IPS-NIHi7 (cell line): ENCODE measurements around the gene SNTA1.
A peak's percentile ranks its signal among the peaks of the same experiment; 100 is the strongest.
"Not testable (repeated sequence)": the region's sequence is repeated elsewhere in the genome, so short reads cannot be mapped to it uniquely, and the experiment has no call there.

ENCODE experiments used
- DNase-seq: peaks from one replicate; pipeline ENCODE4 v3.0.0; 2012; ENCODE audit warnings: mixed read lengths; ENCODE audit errors: extremely low spot score

SNTA1 gene

DNA sequence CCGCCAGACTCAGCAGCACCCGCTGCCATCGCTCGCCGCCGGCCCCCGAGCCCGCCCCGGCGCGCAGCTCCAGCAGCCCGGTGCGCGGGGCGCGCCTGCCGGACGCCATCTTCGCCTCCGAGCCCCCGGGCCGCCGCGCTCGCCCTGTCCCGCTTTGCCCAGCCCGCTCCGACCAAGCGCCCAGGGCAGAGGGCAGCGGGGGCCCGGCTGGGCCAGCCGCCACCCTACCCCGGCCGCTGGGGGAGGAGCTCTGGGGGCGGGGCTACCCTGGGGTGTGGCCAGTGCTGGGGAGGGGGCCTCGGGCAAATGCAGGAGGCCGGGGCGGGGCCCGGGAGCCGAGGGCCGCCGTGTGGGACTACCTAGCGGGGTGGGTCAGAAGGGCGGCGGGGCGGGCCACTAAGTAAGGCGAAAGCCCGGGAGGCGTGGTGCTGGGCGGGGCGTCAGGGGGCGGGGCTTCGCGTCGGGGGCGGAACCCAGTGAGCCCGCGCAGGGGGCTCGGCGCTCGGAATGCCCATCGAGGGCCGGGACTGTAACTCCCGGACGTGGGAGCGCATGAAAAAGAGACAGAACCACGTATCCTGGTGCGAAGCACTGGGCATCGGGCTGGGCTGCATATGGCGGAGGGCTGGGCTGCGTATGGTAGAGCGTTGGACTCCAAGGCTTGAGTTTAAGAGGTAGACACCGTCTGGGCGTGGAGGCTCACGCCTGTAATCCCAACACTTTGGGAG, at the start of gene SNTA1:
SNTA1 (minus strand) TSS at position 252 of the 728 bp plus-strand sequence; CDS start at position 109, 143 bp downstream.
- DNase-seq, result peak; percentile 99

DNA sequence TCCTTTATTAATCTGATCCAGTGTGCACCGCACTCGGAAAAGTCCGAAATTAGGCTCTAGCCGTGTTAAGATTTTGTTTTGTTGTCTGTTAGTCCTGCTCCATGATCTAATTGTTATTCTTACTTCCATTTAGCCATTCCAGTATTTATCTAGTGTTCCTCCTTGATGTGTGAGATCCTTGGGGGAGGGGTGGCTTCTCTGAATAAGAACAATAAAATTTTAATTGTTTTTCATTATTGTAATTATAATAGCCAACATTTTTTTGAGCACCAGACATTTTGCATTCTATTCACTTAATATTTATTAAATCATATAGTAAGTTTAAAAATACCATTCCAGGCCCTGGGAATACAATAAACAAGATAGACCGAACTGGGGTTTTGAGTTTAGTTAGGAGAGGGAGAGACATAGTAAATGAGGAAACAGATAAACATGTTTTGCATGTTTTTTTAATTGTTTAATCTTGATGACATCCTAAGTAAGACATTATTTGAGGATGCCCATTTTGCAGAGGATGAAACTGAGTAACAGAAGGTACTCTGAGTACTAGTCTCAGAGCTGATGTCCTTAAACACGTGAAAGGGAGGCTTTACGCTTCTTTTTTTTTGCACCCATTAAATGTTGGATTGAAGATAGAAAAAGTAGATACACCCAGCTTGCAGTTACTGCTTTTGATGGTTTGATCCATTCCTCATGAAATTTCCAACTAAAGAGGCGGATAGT, 47.5 kb upstream of the SNTA1 start:
- DNase-seq, result no peak

DNA sequence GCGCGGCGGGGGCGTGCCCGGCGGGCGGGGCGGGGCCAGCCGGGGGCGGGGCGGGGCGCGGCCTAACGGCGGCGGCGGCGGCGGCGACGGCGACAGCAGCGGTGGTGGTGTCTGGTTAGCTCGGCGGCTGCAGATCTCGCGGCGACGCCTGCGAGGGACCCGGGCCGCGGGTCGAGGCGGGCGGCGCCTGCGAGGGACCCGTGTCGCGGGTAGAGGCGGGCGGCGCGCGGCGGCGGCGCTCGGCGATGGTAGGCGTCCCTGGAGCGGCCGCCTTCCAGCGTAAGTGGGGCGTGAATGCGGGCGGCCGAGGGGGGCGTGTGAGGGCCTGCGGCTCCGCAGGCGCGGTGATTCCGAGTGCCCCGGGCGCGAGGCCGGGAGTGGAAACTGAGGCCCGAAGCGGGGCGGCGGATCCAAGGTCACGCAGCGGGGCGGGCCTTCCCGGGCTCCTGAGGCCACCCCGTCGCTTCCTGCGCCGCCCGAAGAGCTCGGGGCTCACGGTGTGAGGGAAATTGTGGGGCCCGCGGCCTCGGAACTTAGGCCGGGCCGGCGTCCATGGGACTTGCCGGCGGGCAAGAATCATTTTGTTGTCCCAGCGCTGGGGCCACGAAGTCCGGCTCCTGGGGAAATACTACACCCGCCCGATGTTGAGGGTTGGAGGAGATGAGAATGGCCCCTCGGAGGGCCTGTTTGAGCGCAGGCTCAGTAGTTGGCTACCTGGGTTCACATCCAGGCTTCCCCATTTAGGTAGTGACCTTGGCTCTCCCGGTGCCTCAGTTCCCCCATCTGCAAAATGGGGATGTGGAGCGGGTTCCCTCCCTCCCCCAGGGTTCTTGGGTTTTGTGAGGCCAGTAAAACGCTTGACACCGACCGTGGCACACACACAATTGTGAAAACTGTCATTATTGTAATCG, 46.7 kb upstream of the SNTA1 start, which contains the start of gene CBFA2T2:
CBFA2T2 (plus strand) TSS at position 74 of the 911 bp plus-strand sequence; CDS start at position 246, 172 bp downstream.
- no peak for DNase-seq

DNA sequence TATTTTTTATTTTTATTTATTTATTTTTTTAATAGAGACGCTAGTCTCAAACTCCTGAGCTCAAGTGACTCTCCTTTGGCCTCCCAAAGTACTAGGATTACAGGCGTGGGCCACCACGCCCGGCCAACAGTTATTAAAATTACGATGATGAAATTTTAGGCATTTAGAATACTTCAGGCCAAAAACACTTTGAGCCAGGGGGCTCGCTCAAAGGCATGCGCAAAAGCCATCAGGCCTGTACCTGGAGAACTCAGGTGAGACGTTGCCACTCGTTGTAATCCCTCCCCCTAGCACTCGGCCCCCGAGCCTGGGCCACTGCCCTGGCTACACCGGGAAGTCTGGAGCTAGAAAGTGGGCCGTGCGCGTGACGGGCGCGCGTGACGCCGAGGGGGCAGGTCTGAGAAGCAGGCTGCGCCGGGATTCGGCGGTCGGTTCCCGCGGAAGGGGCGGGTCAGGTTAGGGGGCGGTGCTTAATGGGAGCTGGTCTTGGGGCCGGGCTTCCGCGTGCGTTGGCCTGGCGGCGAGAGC, 46.0 kb upstream of the SNTA1 start:
- DNase-seq, result peak; percentile 99

DNA sequence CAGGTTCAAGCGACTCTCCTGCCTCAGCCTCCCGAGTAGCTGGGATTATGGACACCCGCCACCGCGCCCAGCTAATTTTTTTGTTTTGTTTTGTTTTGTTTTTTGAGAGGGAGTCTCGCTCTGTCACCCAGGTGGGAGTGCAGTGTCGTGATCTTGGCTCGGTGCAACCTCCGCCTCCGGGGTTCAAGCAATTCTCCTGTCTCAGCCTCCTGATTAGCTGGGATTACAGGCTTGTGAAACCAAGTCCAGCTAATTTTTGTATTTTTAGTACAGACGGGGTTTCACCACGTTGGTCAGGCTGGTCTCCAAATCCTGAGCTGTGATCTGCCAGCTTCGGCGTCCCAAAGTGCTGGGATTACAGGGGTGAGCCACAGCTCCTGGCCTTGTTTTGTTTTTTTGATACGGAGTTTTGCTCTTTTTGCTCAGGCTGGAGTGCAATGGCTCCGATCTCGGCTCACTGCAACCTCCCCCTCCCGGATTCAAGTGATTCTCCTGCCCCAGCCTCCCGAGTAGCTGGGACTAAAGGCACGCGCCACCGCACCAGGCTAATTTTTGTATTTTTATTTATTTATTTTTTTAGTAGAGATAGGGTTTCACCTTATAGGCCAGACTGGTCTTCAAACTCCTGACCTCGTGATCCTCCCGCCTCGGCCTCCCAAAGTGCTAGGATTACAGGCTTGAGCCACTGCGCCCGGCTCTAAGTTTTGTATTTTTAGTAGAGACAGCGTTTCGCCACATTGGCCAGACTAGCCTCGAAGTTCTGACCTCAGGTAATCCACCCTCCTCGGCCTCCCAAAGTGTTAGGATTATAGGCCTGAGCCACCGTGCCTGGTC, 45.3 kb upstream of the SNTA1 start:
- DNase-seq, result not testable (repeated sequence)

DNA sequence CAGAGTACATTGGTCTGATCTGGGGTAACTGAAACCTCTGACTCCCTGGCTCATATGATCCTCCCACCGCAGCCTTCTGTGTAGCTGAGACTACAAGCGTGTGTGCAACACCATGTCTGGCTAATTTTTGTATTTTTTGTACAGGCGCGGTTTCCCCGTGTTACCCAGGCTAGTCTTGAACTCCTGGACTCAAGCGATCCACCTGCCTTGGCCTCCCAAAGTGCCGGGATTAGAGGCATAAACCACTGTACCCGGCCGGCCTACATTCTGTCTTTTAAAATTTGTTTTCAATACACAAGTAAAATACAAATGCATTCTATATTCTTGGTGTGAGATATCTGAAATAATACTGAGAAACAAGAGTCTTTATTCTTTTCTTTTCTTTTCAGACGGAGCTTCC, 44.6 kb upstream of the SNTA1 start:
- DNase-seq, result no peak

DNA sequence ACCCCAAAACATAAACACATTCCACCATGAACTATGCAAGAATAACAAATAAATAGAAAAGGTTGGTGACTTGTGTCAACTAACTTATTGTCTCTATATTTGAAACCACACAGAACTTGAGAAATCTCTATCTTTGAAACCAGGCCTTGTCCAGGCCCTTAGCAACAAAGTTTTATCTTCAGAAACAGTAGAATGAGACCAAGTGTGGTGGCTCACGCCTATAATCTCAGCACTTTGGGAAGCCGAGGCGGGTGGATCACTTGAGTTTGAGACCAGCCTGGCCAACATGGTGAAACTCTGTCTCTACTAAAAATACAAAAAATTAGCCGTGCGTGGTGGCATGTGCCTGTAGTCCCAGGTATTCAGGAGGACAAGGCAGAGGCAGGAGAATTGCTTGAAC, 39.6 kb upstream of the SNTA1 start:
- not testable (repeated sequence) for DNase-seq

DNA sequence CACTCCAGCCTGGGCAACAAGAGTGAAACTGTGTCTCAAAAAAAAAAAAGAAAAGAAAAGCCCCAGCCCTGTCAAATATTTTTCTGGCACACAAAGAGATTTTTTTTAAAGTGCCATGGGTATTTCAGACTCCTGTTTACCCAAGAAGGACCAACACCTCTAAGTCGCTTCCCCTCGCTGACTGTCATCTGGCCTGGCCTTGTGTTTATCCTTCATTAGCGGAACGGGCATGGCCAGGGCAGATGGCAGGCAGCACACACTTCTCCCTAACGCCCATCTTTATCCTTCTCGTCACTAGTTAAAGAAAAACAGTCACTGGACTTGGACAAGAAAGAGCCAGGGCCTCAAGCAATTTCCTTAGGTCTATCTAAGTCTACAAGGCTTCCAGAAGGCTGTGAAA, 39.0 kb upstream of the SNTA1 start:
- no peak for DNase-seq

DNA sequence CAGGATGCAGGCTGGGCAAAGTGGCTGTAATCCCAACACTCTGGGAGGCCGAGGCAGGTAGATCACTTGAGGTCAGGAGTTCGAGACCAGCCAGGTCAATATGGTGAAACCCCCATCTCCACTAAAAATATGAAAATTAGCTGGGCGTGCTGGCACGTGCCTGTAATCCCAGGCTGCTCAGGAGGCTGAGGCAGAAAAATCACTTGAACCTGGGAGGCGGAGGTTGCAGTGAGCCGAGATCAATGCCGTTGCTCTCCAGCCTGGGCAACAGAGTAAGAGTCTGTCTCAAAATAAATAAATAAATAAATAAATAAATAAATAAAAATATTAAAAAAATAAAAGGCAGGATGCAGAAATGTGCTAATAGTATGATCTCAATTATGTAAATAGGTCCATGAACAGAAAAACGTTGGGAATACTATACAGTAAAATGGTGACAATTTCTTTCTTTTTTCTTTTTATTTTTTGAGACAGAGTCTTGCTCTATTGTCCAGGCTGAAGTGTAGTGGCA, 37.9 kb upstream of the SNTA1 start:
- no peak for DNase-seq

DNA sequence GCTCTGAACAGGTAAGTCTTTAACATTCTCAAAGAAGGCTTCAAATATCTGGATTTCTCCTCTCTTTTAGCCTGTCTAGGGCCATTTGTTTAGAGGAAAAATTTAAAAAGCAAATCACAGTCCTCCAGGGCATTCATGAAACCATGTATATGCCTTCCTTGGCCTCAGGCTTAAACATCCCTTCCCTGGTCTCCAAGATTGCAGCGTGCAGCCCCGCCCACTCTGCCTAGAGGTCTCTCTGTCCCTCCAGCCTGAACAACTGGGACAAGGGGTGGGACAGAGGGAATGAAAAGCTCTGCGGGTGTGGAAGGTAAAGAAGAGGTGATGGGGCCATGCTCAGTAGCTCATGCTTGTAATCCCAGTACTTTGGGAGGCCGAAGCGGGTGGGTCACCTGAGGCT, 36.5 kb upstream of the SNTA1 start:
- DNase-seq, result peak; percentile 10

DNA sequence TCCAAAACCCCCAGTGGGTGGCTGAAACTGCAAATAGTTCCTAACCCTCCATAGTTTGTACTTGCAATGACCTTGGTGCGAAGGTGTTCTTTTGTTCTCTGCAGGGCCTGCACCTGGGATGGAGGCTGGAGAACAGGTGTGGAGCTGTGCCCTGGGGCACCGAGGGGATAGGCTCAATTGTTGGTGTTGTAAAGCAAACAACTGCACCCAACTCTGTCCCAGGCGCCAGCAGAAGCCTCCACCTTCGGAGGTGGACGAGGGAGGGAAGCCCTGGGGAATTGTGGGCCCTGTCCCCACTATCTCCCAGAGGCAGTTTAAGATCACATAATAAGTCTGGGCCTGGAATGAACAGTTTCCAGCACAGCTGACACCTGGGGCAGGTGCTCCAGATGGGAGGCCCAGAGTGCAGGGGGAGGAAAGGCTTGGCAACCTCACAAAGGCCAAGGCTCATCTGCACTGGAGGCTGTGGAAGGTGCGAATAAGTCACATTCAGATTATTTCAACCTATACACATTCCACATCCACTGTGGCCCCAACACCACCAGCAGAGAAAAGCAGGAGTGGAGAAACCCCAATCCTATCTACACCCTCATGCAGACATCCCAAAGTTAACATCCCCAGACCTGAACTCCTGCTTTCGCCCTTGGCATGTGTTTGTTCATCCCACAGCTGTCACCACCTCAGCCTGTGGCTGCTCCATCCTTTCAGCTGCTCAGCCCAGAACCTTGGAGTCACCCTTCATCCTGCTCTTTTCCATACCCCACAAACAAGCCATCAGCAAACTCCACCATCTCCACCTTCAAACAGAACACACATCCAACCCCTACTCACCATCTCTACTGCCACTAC, 34.0 kb upstream of the SNTA1 start:
- peak; percentile 25 for DNase-seq

DNA sequence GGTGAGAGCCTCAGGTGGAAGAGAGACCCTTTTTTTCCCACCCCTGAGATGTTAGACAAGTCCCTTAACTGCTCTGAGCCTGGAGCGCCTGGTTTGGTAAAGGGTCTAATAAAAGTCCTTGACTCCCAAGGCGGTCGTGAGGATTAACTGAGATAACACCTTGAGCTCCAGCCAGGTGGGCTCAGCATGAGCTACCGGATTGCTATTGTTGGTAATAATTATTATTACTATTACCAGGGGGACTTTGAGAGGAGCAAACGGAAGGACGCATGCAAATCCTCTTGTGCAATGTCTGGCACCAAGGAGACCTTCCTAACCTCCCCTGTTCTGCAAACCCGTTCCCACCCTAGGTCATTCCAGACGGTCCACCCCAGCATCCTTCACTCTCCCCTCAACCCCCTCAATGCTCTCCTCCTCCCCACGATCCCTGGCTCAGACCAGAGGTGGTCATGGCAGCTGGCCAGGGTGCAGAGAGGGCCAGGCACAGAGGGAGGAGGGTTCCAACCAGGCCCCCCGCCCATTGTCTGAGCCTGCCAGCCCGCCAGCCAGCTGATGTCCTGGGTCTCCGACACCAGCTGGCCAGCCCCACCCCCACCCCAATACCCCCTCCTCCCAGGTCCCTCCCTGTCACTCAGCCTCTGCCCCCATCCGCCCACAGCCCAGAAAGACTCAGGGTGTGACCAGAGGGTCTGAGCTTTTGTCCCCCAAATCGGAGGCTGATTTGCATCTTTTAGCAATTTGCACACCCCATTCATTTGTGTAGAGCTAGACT, 32.0 kb upstream of the SNTA1 start:
- DNase-seq, result peak; percentile 26

DNA sequence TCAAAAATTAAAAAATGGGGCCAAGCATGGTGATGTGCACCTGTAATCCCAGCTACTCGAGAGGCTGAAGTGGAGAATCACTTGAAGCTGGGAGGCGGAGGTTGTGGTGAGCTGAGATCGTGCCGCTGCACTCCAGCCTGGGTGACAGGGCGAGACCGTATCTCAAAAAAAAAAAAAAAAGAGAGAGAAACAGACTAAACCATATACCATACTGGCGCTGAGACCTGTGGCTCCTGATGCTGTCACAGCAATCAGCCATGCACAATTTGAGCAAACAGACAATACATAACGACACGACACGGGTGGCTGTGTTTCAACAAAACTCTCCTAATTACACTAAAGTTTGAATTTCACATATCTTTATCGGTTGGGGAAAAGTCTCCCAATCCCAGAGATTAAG, 31.4 kb upstream of the SNTA1 start:
- DNase-seq, result no peak

DNA sequence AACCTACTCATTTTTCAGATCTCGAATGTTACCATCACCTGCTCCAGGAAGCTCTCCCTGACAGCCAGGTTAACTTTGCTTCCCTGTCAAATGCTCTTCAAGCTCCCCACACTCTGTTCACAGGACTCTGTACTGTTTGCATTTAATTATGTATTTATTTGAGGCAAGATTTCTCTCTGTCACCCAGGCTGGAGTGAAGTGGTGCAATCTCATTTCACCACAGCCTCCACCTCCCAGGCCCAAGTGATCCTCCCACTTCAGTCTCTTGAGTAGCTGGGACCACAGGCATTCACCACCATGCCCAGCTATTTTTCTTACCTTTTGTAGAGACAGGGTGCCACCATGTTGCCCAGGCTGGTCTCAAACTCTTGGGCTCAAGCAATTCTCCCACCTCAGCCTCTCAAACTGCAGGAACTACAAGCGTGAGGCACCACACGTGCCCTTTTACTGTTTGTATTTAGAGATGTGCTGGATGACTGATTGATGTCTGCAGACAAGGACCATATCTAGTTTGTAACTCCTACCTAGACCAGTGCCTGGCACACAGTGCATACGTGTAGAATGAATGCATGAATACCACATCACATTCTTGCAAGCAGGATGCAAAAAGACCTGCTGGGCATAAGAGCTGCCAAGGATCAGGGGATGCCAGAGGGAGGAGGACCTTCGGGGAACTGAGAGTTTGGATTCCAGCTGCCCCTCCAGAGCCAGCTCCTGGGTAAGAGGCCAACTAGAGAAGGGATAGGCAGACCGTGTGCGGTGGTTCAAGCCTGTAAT, 30.7 kb upstream of the SNTA1 start:
- no peak for DNase-seq

DNA sequence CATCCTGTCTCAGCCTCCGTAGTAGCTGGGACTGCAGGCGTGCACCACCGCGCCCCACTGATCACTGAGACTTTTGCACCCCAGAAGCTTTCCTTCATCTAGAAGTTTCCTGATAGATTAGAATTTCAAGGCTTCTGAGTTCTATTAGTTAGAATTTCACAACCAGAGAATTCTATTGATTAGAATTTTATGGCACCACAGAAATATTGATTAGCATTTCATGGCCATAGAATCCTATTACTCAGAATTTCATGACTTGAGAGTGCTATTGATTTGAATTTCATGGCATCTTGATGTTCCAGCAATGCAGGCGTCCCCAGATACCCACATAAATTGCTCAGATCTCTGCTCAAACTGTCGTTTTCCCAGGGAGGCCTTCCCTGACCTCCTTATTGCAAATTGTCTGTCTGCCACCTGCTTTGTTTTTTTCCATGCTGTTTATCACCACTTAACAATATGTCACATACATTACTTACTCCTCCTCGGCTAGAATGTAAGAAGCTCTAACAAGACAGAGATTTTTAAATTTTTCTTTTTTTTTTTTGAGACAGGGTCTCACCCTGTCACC, 29.4 kb upstream of the SNTA1 start:
- DNase-seq, result no peak

DNA sequence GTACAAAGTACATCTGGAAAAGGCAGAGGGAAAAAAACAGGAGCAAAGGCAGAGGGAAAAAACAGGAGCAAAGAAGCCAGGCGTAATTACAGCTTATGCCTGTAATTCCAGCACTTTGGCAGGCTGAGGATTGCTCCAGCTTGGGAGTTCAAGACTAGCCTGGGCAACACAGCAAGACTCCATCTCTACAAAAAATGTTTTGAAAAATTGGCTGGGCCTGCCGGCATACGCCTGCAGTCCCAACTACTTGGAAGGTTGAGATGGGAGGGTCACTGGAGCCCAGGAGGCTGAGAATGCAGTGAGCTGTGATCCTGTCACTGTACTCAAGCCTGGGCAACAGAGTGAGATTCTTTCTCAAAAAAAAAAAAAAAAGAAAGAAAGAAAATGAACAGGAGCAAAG, 27.3 kb upstream of the SNTA1 start:
- no peak for DNase-seq

DNA sequence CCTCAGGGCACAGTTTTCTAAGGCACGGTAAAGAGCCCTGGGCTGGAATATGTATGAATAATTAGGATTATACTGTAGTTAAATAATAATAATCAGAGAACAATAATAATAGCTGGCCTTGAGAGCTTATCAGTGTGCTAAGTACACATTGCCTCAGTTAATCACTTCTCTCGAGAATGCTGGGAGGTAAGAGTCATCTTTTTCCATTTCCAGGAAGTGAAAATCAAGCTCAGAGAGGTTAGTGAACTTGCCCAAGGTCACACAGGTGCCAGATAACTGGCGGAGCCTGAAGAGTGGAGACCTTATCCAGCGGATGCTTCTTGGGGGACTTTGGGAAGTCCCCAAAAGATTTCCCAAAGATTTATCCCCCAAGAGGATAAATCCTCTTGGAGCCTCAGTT, 26.9 kb upstream of the SNTA1 start:
- DNase-seq, result no peak

DNA sequence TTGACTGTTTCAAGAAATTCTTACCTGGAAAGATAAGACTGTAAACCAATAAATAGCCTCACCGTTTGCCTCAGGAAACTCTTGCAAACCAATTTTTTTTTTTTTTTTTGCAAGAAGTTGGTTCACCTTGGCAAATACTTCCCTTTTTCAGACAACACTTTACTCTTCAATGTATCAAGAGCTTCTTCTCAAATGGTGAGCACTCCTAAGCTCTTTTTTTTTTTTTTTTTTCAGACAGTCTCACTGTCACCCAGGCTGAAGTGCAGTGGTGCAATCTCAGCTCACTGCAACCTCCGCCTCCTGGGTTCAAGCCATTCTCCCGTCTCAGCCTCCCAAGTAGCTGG, 22.7 kb upstream of the SNTA1 start:
- DNase-seq, result no peak
